H4 (cell line): ENCODE data around the gene NT5DC3. TPM values are rescaled to one million over a fixed set of nuclear protein-coding genes. Genes with fewer than 3 reads are reported as not detected.

Experiments used
- DNase-seq: peaks from one replicate; pipeline ENCODE4 v3.0.0-alpha.2; 2015; ENCODE audit warnings: low spot score
- total RNA-seq: library from RNA; depleted of rRNA; stranded (reverse); fragments of >200 nt; shearing (Covaris generic); gene quantifications from 2 replicates; pipeline ENCODE4 v1.2.3, GENCODE V29; 2014

NT5DC3 gene
- total RNA-seq, 1 experiment from 2014 or later = 3.7 TPM

GRCh38 chr12:103783744-103784664, 57.0 kb downstream of the NT5DC3 start:
- DNase-seq = no peak

GRCh38 chr12:103782399-103782798, 58.6 kb downstream of the NT5DC3 start:
- DNase-seq = no peak

GRCh38 chr12:103780992-103781391, 60.0 kb downstream of the NT5DC3 start:
- DNase-seq = no peak

GRCh38 chr12:103780093-103780440, 61.0 kb downstream of the NT5DC3 start:
- DNase-seq = peak; percentile 27

GRCh38 chr12:103779410-103780092, 61.5 kb downstream of the NT5DC3 start:
- DNase-seq = no peak

- no peak for DNase-seq
Measured at GRCh38 chr12:103778781-103779180, 62.3 kb downstream of the NT5DC3 start.

GRCh38 chr12:103774977-103775560, 66.0 kb downstream of the NT5DC3 start:
- DNase-seq = no peak

- DNase-seq = no peak
Measured at GRCh38 chr12:103773109-103773910, 67.7 kb downstream of the NT5DC3 start.

- DNase-seq = no peak
Measured at GRCh38 chr12:103772367-103773108, 68.5 kb downstream of the NT5DC3 start.

GRCh38 chr12:103771466-103771865, 69.6 kb downstream of the NT5DC3 start:
- no peak for DNase-seq

GRCh38 chr12:103769240-103769945, 71.6 kb downstream of the NT5DC3 start:
- no peak for DNase-seq

GRCh38 chr12:103768467-103769123, 72.4 kb downstream of the NT5DC3 start:
- DNase-seq = no peak

GRCh38 chr12:103766028-103766427, 75.0 kb downstream of the NT5DC3 start:
- DNase-seq = no peak

- no peak for DNase-seq
Measured at GRCh38 chr12:103765322-103765721, 75.7 kb downstream of the NT5DC3 start.

GRCh38 chr12:103762473-103762872, 78.6 kb downstream of the NT5DC3 start:
- no peak for DNase-seq

- no peak for DNase-seq
Measured at GRCh38 chr12:103758310-103759089, 82.5 kb downstream of the NT5DC3 start.

- no peak for DNase-seq
Measured at GRCh38 chr12:103757248-103757647, 83.8 kb downstream of the NT5DC3 start.

- no peak for DNase-seq
Measured at GRCh38 chr12:103756443-103756842, 84.6 kb downstream of the NT5DC3 start.

- DNase-seq = no peak
Measured at GRCh38 chr12:103755425-103755824, 85.6 kb downstream of the NT5DC3 start.
